ENCODE measurements around the gene MISP3.

- TF ChIP-seq CTCF (IDR thresholded peaks at IDR 0.05; ENCODE audit: control extremely low read depth in 1 of 3, insufficient read depth in 1 of 3, low read depth in 1 of 3, low read length in 3 of 3) (no peak), SRF (IDR thresholded peaks at IDR 0.05; ENCODE audit: low read depth, low read length) (no peak), POLR2AphosphoS5 (IDR thresholded peaks at IDR 0.05; ENCODE audit: low read depth, low read length) (no peak), E2F6 (IDR thresholded peaks at IDR 0.05) (no peak), TAF7 (optimal IDR thresholded peaks at IDR 0.05; ENCODE audit: borderline replicate concordance, low read depth, low read length) (no peak), EP300 (IDR thresholded peaks at IDR 0.05; ENCODE audit: borderline replicate concordance in 1 of 2, low read depth in 2 of 2, low read length in 2 of 2) (no peak), YY1 (IDR thresholded peaks at IDR 0.05; ENCODE audit: low read depth, low read length) (no peak), RNF2 (IDR thresholded peaks at IDR 0.05; ENCODE audit: borderline replicate concordance, low read depth, low read length, missing control alignments, poor library complexity, severe bottlenecking) (no peak), POLR2A (IDR thresholded peaks at IDR 0.05; ENCODE audit: control extremely low read depth in 1 of 2, low read depth in 2 of 2, low read length in 2 of 2) (no peak), PHF8 (conservative IDR thresholded peaks at IDR 0.05; ENCODE audit: low read depth, low read length) (0 out of 2 replicates have a peak, but pooled peaks have one; percentile 23), EZH2 (IDR thresholded peaks at IDR 0.05; ENCODE audit: low read depth, low read length, severe bottlenecking) (peak; percentile 64), MAX (IDR thresholded peaks at IDR 0.05) (no peak), GABPA (IDR thresholded peaks at IDR 0.05; ENCODE audit: borderline replicate concordance, insufficient read depth, low read length) (no peak)
These were observed 1.6 kb downstream of the MISP3 start for GRCh38 chr19:14073925-14074838.
